Fibroblast of pulmonary artery (primary cell): ENCODE data around the gene MYO1D.

Experiments used
- DNase-seq: peaks from one replicate; pipeline ENCODE4 v3.0.0-alpha.2; 2010; ENCODE audit warnings: low read depth
- H3K4me3 ChIP-seq: replicated peaks from 2 replicates; pipeline ENCODE4 v1.5.1; 2011; ENCODE audit warnings: low read depth, mild to moderate bottlenecking, control low read depth, low read length, moderate library complexity
- CTCF ChIP-seq: IDR thresholded peaks from 2 replicates; pipeline ENCODE4 v1.5.1; 2011; ENCODE audit warnings: mild to moderate bottlenecking, control low read depth, low read length, inconsistent platforms; ENCODE audit errors: missing control alignments

MYO1D gene

GRCh38 chr17:32486701-32487472 is 390.0 kb downstream of the MYO1D start, which contains the start of gene CDK5R1:
Gene CDK5R1, plus strand, starts transcription at chr17:32486993. Its CDS starts 628 bp downstream, at chr17:32487621.
- DNase-seq = peak; percentile 42
- no peak for TF ChIP-seq CTCF

GRCh38 chr17:32486111-32486700 is 390.7 kb downstream of the MYO1D start:
- DNase-seq = peak; percentile 64
- TF ChIP-seq CTCF = no peak
- peak overlapping the region; percentile 45 for H3K4me3 ChIP-seq

More at GRCh38 chr17:32486701-32487472, 390.0 kb downstream of the MYO1D start, which contains the start of gene CDK5R1:
- H3K4me3 ChIP-seq = peak within 1 kb of the TSS; percentile 48

GRCh38 chr17:32485261-32486110 is 391.4 kb downstream of the MYO1D start:
- peak overlapping the region; percentile 40 for H3K4me3 ChIP-seq
- no peak for TF ChIP-seq CTCF
- DNase-seq = no peak

- H3K4me3 ChIP-seq = no peak overlapping the region
- no peak for TF ChIP-seq CTCF
- DNase-seq = no peak
Observed at GRCh38 chr17:32484628-32485027, 392.3 kb downstream of the MYO1D start.

- no peak for TF ChIP-seq CTCF
- DNase-seq = no peak
- H3K4me3 ChIP-seq = no peak overlapping the region
Observed at GRCh38 chr17:32484041-32484461, 392.9 kb downstream of the MYO1D start.

GRCh38 chr17:32483451-32484019 is 393.4 kb downstream of the MYO1D start:
- DNase-seq = peak; percentile 74
- no peak overlapping the region for H3K4me3 ChIP-seq
- TF ChIP-seq CTCF = peak; percentile 66
